Neural cell (in vitro differentiated cells): ENCODE measurements around the gene SLC38A9.

ENCODE experiments used
- EP300 ChIP-seq: fragments of 450-650 bp; conservative IDR thresholded peaks from 2 replicates; pipeline ENCODE4 v1.6.1; 2014; ENCODE audit warnings: antibody characterized with exemption, mild to moderate bottlenecking, moderate library complexity; ENCODE audit not compliant: poor library complexity, severe bottlenecking
- EZH2 ChIP-seq: fragments of 200-600, 300-800 bp; shearing (Covaris generic), sonication (generic); IDR thresholded peaks from 2 replicates; pipeline ENCODE4 v1.6.1; 2014; ENCODE audit warnings: antibody characterized with exemption, low read length, borderline replicate concordance, mild to moderate bottlenecking; ENCODE audit not compliant: insufficient read depth, poor library complexity, severe bottlenecking
- MXI1 ChIP-seq: fragments of 450-650 bp; conservative IDR thresholded peaks from 2 replicates; pipeline ENCODE4 v1.6.1; 2014; ENCODE audit warnings: antibody characterized with exemption, mild to moderate bottlenecking; ENCODE audit not compliant: poor library complexity, severe bottlenecking
- POLR2AphosphoS5 ChIP-seq: IDR thresholded peaks from 2 replicates; pipeline ENCODE4 v1.6.1; 2012
- RAD21 ChIP-seq: fragments of 450-650 bp; conservative IDR thresholded peaks from 2 replicates; pipeline ENCODE4 v1.6.1; 2014; ENCODE audit warnings: antibody characterized with exemption, mild to moderate bottlenecking, moderate library complexity
- SMC3 ChIP-seq: fragments of 450-650 bp; conservative IDR thresholded peaks from 2 replicates; pipeline ENCODE4 v1.6.1; 2014; ENCODE audit warnings: antibody characterized with exemption, mild to moderate bottlenecking, moderate library complexity; ENCODE audit not compliant: poor library complexity
- TAF1 ChIP-seq: IDR thresholded peaks from 2 replicates; pipeline ENCODE4 v1.6.1; 2012; ENCODE audit warnings: low read depth
- TF ChIP-seq, protein P1 (sequence below): fragments of 450-650 bp; IDR thresholded peaks from 2 replicates; pipeline ENCODE4 v1.5.1; 2014; ENCODE audit warnings: antibody characterized with exemption, mild to moderate bottlenecking, moderate library complexity; ENCODE audit not compliant: poor library complexity, severe bottlenecking
- TF ChIP-seq, protein P2 (sequence below): IDR thresholded peaks from 2 replicates; pipeline ENCODE4 v1.6.1; 2012; ENCODE audit warnings: borderline replicate concordance

DNA sequence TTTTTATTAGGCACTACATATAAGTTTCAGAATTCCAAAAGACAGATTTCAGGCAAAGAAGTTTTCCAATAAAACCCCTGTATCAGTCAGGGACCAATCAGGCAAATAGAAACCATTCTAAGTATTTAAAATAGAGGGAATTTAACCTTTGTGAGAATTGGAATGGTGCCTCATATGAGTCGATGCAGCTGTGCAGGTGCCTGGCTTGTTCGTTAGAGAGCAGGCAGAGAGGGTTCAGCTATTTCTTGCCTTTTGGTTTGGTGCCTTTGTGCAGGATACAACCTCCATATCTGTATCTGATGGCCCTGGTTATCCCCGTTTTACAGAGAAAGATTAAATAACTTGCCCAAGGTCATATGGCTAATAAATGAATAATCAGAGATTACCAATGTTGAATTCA lies 19.7 kb upstream of the SLC38A9 start:
- TF ChIP-seq POLR2AphosphoS5 (no peak), TAF1 (no peak), EP300 (no peak), EZH2 (no peak), RAD21 (no peak), SMC3 (no peak), MXI1 (no peak)
- TF ChIP-seq, protein P1, sequence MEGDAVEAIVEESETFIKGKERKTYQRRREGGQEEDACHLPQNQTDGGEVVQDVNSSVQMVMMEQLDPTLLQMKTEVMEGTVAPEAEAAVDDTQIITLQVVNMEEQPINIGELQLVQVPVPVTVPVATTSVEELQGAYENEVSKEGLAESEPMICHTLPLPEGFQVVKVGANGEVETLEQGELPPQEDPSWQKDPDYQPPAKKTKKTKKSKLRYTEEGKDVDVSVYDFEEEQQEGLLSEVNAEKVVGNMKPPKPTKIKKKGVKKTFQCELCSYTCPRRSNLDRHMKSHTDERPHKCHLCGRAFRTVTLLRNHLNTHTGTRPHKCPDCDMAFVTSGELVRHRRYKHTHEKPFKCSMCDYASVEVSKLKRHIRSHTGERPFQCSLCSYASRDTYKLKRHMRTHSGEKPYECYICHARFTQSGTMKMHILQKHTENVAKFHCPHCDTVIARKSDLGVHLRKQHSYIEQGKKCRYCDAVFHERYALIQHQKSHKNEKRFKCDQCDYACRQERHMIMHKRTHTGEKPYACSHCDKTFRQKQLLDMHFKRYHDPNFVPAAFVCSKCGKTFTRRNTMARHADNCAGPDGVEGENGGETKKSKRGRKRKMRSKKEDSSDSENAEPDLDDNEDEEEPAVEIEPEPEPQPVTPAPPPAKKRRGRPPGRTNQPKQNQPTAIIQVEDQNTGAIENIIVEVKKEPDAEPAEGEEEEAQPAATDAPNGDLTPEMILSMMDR: no peak
- TF ChIP-seq, protein P2, sequence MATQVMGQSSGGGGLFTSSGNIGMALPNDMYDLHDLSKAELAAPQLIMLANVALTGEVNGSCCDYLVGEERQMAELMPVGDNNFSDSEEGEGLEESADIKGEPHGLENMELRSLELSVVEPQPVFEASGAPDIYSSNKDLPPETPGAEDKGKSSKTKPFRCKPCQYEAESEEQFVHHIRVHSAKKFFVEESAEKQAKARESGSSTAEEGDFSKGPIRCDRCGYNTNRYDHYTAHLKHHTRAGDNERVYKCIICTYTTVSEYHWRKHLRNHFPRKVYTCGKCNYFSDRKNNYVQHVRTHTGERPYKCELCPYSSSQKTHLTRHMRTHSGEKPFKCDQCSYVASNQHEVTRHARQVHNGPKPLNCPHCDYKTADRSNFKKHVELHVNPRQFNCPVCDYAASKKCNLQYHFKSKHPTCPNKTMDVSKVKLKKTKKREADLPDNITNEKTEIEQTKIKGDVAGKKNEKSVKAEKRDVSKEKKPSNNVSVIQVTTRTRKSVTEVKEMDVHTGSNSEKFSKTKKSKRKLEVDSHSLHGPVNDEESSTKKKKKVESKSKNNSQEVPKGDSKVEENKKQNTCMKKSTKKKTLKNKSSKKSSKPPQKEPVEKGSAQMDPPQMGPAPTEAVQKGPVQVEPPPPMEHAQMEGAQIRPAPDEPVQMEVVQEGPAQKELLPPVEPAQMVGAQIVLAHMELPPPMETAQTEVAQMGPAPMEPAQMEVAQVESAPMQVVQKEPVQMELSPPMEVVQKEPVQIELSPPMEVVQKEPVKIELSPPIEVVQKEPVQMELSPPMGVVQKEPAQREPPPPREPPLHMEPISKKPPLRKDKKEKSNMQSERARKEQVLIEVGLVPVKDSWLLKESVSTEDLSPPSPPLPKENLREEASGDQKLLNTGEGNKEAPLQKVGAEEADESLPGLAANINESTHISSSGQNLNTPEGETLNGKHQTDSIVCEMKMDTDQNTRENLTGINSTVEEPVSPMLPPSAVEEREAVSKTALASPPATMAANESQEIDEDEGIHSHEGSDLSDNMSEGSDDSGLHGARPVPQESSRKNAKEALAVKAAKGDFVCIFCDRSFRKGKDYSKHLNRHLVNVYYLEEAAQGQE: no peak
